Testis (tissue), 3 donors: ENCODE results near the gene IRGC. TPM values are rescaled to one million over a fixed set of nuclear protein-coding genes. Genes with fewer than 3 reads are reported as not detected.

Experiments used
- DNase-seq: peaks from one replicate; pipeline ENCODE4 v3.0.0-alpha.2; 2019
- H3K27ac ChIP-seq, 2 donors: fragments of 200-600 bp; sonication (generic); one replicate each; pipeline ENCODE4 v1.5.1; 2019
- H3K27me3 ChIP-seq: fragments of 200-600 bp; sonication (generic); one replicate; pipeline ENCODE4 v1.5.1; 2019
- H3K36me3 ChIP-seq: fragments of 200-600 bp; sonication (generic); one replicate; pipeline ENCODE4 v1.5.1; 2017; ENCODE audit warnings: low read depth; ENCODE audit errors: missing control alignments
- H3K4me1 ChIP-seq: fragments of 200-600 bp; sonication (generic); one replicate; pipeline ENCODE4 v1.5.1; 2019
- H3K4me3 ChIP-seq, 2 donors: fragments of 200-600 bp; sonication (generic); one replicate each; pipeline ENCODE4 v1.5.1; 2017 to 2019
- H3K9me3 ChIP-seq: fragments of 200-600 bp; sonication (generic); one replicate; pipeline ENCODE4 v1.5.1; 2017
- POLR2A ChIP-seq: fragments of 450-650 bp; IDR thresholded peaks from one replicate; pipeline ENCODE4 v1.6.1; 2017; ENCODE audit warnings: antibody characterized with exemption, mild to moderate bottlenecking, moderate library complexity
- WGBS, 2 donors: methylation state at CpG; one replicate each; pipeline ENCODE4 v1.1.5; 2018; 5-methylcytosine and 5-hydroxymethylcytosine counted together
- intact Hi-C: fragments of 100-400 bp; cut with DNase I; formaldehyde crosslinking; loops from one replicate; pipeline ENCODE4 v1.15.1; 2023; ENCODE audit warnings: low total_unique reads
- polyA plus RNA-seq: library from polyadenylated mRNA; stranded (reverse); fragments of 350-450 nt; fragmentation: Illumina TruSeq; extraction: RNeasy Lipid Tissue Mini Kit (QIAGEN cat#74804); gene quantifications from one replicate; pipeline ENCODE4 v1.2.3, GENCODE V29; 2014; ENCODE audit warnings: low read depth, low replicate concordance; ENCODE audit not compliant: insufficient read depth
- total RNA-seq, 2 donors: library from RNA; depleted of rRNA; stranded (reverse); fragments of >200 nt; gene quantifications; one replicate each; pipeline ENCODE4 v1.2.3, GENCODE V29; 2016
- TF ChIP-seq, protein P1 (sequence below), 3 experiments: fragments of 450-650 bp in 2 of 3; fragments of 200-600 bp in 1 of 3; sonication (generic) in 1 of 3; IDR thresholded peaks; one replicate each; pipeline ENCODE4 v1.5.1; 2016 to 2019; ENCODE audit warnings: antibody characterized with exemption in 3 of 3, mild to moderate bottlenecking in 2 of 3, moderate library complexity in 1 of 3

Gene IRGC
- total and polyA plus RNA-seq, 3 donors from 2014 or later: 97.4 to 218 (median 167) TPM

DNA sequence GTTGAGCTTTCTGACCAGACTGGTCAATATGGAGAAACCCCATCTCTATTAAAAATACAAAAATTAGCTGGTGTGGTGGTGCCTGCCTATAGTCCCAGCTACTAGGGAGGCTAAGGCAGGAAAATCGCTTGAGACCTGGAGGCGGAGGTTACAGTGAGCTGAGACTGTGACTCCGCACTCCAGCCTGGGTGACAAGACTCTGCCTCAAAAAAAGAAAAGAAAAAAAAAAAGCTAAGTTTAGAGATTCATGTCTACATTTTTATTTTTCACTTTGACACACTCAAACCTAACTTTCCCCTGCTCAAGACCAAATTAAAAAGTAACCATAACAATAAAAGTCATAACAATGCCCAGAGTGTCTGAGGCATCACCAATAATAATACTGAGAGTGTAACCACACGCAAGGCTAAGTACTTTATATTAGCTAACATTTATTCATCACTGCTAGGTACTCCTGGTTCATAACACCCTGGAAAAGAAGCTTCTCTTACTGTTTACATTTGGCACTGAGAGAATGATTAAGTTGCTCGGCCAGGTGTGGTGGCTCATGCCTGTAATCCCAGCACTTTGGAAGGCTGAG lies 5.7 kb downstream of the IRGC start:
- H3K27me3 ChIP-seq: no peaks in the 10 kb centered on the region
- 84 to 92% methylated on average over 5 of the region's 5 CpGs for WGBS, 2 donors
- intact Hi-C loops: no loop called here
- H3K27ac ChIP-seq: no peak overlapping the region
- TF ChIP-seq, protein P1, sequence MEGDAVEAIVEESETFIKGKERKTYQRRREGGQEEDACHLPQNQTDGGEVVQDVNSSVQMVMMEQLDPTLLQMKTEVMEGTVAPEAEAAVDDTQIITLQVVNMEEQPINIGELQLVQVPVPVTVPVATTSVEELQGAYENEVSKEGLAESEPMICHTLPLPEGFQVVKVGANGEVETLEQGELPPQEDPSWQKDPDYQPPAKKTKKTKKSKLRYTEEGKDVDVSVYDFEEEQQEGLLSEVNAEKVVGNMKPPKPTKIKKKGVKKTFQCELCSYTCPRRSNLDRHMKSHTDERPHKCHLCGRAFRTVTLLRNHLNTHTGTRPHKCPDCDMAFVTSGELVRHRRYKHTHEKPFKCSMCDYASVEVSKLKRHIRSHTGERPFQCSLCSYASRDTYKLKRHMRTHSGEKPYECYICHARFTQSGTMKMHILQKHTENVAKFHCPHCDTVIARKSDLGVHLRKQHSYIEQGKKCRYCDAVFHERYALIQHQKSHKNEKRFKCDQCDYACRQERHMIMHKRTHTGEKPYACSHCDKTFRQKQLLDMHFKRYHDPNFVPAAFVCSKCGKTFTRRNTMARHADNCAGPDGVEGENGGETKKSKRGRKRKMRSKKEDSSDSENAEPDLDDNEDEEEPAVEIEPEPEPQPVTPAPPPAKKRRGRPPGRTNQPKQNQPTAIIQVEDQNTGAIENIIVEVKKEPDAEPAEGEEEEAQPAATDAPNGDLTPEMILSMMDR (IDR thresholded peaks at IDR 0.05): no peak
- no peak for TF ChIP-seq POLR2A
- no peak for DNase-seq
- H3K4me1 ChIP-seq: no peaks in the 10 kb centered on the region
- H3K9me3 ChIP-seq: no peaks in the 10 kb centered on the region
- no peaks in the 10 kb centered on the region for H3K36me3 ChIP-seq
- no peak overlapping the region for H3K4me3 ChIP-seq

DNA sequence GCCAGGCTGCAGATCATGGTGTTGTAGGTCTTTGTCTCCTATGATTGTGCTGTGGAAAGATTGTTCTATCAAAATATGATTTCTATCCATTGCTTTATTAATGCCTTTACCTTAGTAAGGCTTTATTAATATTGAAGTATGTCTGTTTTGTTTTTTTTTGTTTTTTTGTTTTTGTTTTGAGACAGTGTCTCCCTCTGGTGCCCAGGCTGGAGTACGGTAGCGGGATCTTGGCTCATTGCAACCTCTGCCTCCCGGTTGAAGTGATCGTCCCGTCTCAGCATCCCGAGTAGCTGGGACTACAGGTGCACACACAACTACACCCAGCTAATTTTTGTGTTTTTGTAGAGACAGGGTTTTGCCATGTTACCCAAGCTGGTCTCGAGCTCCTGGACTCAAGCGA lies 7.7 kb downstream of the IRGC start:
- TF ChIP-seq POLR2A: no peak
- TF ChIP-seq, protein P1 (IDR thresholded peaks at IDR 0.05): no peak
- Histone ChIP-seq H3K27ac (no peak overlapping the region), H3K36me3 (no peaks in the 10 kb centered on the region), H3K9me3 (no peaks in the 10 kb centered on the region), H3K4me3 (no peak overlapping the region), H3K4me1 (no peaks in the 10 kb centered on the region), H3K27me3 (no peaks in the 10 kb centered on the region)
- 65 to 74% methylated on average over 8 of the region's 8 CpGs for WGBS, 2 donors
- DNase-seq: no peak
- intact Hi-C loops: no loop called here

DNA sequence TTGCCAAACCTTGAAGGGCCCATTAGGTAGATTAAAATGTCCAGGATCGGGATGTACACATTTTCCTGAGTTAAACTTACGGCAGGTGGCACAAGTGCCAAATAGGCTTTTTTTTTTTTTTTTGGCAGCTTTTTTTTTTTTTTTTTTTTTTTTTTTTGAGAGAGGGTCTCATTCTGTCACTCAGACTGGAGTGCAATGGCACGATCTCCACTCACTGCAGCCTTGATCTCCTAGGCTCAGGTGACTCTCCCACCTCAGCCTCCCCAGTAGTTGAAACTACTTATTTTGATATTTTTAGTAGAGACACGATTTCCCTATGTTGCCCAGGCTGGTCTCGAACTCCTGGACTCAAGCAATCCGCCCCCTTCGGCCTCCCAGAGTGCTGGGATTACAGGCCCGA lies 9.0 kb downstream of the IRGC start:
- Histone ChIP-seq H3K9me3 (no peaks in the 10 kb centered on the region), H3K27me3 (no peaks in the 10 kb centered on the region), H3K36me3 (no peaks in the 10 kb centered on the region), H3K4me1 (no peaks in the 10 kb centered on the region), H3K4me3 (no peak overlapping the region), H3K27ac (no peak overlapping the region)
- WGBS, 2 donors: 77 to 83% methylated on average over 8 of the region's 8 CpGs
- intact Hi-C loops: no loop called here
- TF ChIP-seq, protein P1 (IDR thresholded peaks at IDR 0.05): no peak
- TF ChIP-seq POLR2A: no peak
- no peak for DNase-seq

- no peak overlapping the region for H3K4me3 ChIP-seq
- intact Hi-C loops: no loop called here
- no peak for TF ChIP-seq POLR2A
- TF ChIP-seq, protein P1 (IDR thresholded peaks at IDR 0.05): no peak
- H3K36me3 ChIP-seq: no peaks in the 10 kb centered on the region
- no peak overlapping the region for H3K27ac ChIP-seq
- no peaks in the 10 kb centered on the region for H3K9me3 ChIP-seq
- no peaks in the 10 kb centered on the region for H3K4me1 ChIP-seq
- no peak for DNase-seq
- H3K27me3 ChIP-seq: no peaks in the 10 kb centered on the region
- WGBS, 2 donors: 37 to 51% methylated on average over 7 of the region's 7 CpGs
These were observed 9.6 kb downstream of the IRGC start for GRCh38 chr19:43725468-43725867.
